Suprapubic skin (tissue), 4 donors: ENCODE results near the gene CACNA2D4. TPM values are rescaled to one million over a fixed set of nuclear protein-coding genes. Genes with fewer than 3 reads are reported as not detected.
A peak's percentile ranks its signal among the peaks of the same experiment; 100 is the strongest.

Experiments used
- DNase-seq, 2 donors: peaks; one replicate each; pipeline ENCODE4 v3.0.0-alpha.2; 2019; ENCODE audit warnings: low spot score in 2 of 2
- H3K27ac ChIP-seq: fragments of 200-600 bp; sonication (generic); one replicate; pipeline ENCODE4 v1.5.1; 2019
- H3K27me3 ChIP-seq: fragments of 200-600 bp; sonication (generic); one replicate; pipeline ENCODE4 v1.5.1; 2019
- H3K36me3 ChIP-seq: fragments of 200-600 bp; sonication (generic); one replicate; pipeline ENCODE4 v1.5.1; 2019
- H3K4me1 ChIP-seq: fragments of 200-600 bp; sonication (generic); one replicate; pipeline ENCODE4 v1.5.1; 2019
- H3K4me3 ChIP-seq: fragments of 200-600 bp; sonication (generic); one replicate; pipeline ENCODE4 v1.5.1; 2019; ENCODE audit warnings: mild to moderate bottlenecking
- H3K9me3 ChIP-seq: fragments of 200-600 bp; sonication (generic); one replicate; pipeline ENCODE4 v1.5.1; 2019
- EP300 ChIP-seq: sonication (generic); formaldehyde crosslinking; IDR thresholded peaks from one replicate; pipeline ENCODE4 v1.6.1; 2017; ENCODE audit warnings: antibody characterized with exemption
- POLR2A ChIP-seq, 2 donors: fragments of 450-650 bp; IDR thresholded peaks; one replicate each; pipeline ENCODE4 v1.6.1; 2017; ENCODE audit warnings: antibody characterized with exemption in 2 of 2, mild to moderate bottlenecking in 2 of 2, moderate library complexity in 2 of 2
- POLR2AphosphoS5 ChIP-seq, 3 donors: sonication (generic); formaldehyde crosslinking; IDR thresholded peaks; one replicate each; pipeline ENCODE4 v1.6.1; 2017; ENCODE audit warnings: antibody characterized with exemption in 3 of 3
- WGBS: methylation state at CpG from one replicate; pipeline ENCODE4 v1.1.5; 2018; 5-methylcytosine and 5-hydroxymethylcytosine counted together
- total RNA-seq, 4 donors: library from RNA; depleted of rRNA; stranded (reverse); fragments of >200 nt; gene quantifications; one replicate each; pipeline ENCODE4 v1.1.0, GENCODE V29; 2016
- TF ChIP-seq, protein P1 (sequence below), 2 donors: fragments of 200-600 bp in 1 of 2; fragments of 450-650 bp in 1 of 2; sonication (generic) in 1 of 2; IDR thresholded peaks; one replicate each; pipeline ENCODE4 v1.5.1; 2016 to 2019; ENCODE audit warnings: antibody characterized with exemption in 2 of 2, mild to moderate bottlenecking in 1 of 2, moderate library complexity in 1 of 2

Gene CACNA2D4, protein sequence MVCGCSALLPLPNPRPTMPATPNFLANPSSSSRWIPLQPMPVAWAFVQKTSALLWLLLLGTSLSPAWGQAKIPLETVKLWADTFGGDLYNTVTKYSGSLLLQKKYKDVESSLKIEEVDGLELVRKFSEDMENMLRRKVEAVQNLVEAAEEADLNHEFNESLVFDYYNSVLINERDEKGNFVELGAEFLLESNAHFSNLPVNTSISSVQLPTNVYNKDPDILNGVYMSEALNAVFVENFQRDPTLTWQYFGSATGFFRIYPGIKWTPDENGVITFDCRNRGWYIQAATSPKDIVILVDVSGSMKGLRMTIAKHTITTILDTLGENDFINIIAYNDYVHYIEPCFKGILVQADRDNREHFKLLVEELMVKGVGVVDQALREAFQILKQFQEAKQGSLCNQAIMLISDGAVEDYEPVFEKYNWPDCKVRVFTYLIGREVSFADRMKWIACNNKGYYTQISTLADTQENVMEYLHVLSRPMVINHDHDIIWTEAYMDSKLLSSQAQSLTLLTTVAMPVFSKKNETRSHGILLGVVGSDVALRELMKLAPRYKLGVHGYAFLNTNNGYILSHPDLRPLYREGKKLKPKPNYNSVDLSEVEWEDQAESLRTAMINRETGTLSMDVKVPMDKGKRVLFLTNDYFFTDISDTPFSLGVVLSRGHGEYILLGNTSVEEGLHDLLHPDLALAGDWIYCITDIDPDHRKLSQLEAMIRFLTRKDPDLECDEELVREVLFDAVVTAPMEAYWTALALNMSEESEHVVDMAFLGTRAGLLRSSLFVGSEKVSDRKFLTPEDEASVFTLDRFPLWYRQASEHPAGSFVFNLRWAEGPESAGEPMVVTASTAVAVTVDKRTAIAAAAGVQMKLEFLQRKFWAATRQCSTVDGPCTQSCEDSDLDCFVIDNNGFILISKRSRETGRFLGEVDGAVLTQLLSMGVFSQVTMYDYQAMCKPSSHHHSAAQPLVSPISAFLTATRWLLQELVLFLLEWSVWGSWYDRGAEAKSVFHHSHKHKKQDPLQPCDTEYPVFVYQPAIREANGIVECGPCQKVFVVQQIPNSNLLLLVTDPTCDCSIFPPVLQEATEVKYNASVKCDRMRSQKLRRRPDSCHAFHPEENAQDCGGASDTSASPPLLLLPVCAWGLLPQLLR
- 1 to 10 TPM in 2 of 4 donors, under 1 TPM in 2; 0.56 to 1.5 (median 0.97) TPM for total RNA-seq

DNA sequence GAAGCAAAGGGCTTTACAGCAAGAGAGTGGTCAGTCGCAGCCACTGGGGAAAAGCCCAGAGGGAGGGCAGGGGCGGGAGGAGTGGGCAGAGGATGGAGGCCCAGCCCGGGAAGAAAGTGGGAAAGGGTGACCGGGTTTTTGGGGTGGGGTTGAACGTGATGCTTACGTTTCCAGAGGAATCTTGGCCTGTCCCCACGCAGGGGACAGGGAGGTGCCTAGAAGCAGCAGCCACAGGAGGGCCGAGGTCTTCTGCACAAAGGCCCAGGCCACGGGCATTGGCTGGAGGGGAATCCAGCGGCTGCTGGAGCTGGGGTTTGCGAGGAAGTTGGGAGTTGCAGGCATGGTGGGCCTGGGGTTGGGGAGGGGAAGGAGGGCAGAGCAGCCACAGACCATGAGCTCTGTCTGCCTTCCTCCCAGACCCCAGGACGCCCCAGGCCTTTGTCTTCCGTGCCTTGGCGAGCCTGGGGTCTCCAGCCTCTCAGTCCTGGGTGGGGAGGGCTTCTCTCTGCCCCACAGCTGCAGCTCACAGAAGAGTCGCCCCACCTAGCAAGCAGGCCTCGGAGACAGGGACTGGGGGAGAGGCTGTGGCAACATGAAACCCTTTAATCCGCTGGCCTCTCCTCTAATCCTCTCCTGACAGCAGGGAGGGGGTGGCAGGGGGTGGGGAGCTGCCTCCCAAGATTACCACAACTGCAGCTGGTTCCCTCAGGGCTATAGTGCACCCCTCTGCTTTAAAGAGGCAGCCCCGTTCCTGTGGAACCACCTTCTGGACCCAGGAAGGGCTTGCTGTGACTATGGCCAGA, at the start of gene CACNA2D4:
CACNA2D4 (minus strand) TSS at position 572 of the 803 bp plus-strand sequence; CDS start at position 393, 179 bp downstream.
- 57% methylated on average over 15 of the region's 18 CpGs for WGBS
- Histone ChIP-seq H3K4me3 (peak within 1 kb of the TSS; percentile 36), H3K36me3 (no peaks in the 10 kb centered on the region), H3K27me3 (peaks cover 28% of the 10 kb centered on the region), H3K4me1 (no peaks in the 10 kb centered on the region), H3K27ac (peak within 1 kb of the TSS; percentile 74), H3K9me3 (no peaks in the 10 kb centered on the region)
- DNase-seq, result peak in 1 of 2 donors; percentile 65
- TF ChIP-seq, protein P1, sequence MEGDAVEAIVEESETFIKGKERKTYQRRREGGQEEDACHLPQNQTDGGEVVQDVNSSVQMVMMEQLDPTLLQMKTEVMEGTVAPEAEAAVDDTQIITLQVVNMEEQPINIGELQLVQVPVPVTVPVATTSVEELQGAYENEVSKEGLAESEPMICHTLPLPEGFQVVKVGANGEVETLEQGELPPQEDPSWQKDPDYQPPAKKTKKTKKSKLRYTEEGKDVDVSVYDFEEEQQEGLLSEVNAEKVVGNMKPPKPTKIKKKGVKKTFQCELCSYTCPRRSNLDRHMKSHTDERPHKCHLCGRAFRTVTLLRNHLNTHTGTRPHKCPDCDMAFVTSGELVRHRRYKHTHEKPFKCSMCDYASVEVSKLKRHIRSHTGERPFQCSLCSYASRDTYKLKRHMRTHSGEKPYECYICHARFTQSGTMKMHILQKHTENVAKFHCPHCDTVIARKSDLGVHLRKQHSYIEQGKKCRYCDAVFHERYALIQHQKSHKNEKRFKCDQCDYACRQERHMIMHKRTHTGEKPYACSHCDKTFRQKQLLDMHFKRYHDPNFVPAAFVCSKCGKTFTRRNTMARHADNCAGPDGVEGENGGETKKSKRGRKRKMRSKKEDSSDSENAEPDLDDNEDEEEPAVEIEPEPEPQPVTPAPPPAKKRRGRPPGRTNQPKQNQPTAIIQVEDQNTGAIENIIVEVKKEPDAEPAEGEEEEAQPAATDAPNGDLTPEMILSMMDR (IDR thresholded peaks at IDR 0.05), result no peak
- TF ChIP-seq POLR2AphosphoS5 (IDR thresholded peaks at IDR 0.05), result no peak
- TF ChIP-seq POLR2A (IDR thresholded peaks at IDR 0.05), result no peak
- TF ChIP-seq EP300, result no peak

DNA sequence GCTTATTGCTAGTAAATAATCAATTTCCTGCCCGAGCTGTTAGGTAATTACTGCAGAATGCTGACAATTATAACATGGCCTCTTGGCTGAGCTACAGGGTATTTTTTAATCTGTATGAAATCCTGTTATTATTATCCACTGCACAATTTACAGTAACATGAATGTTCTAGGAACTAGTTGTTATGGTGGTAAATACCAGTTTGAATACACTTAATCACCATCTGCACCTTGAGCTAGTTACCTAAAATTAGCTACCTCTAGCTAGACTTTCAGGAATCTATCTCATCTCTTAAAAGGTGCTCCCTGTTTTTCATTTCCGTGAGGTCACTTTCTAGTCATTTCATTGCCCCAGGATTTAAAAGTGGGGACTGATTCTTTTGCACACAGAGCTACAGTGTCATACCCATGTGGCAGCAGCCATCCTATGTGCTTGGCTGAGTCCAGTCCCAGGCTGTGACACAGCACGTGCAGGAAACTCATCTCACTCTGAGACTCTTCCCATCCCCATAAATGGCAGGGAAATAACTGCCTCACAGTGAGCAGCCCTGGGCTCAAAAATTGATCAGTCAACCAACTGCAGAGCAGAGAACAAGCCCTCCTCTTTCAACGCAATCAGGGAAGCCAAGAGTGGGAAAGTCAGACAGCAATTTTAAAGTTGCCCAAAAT, 48.2 kb upstream of the CACNA2D4 start:
- Histone ChIP-seq H3K27ac (no peak overlapping the region), H3K4me1 (no peaks in the 10 kb centered on the region), H3K36me3 (peaks cover 27% of the 10 kb centered on the region), H3K9me3 (no peaks in the 10 kb centered on the region), H3K4me3 (no peak overlapping the region), H3K27me3 (no peaks in the 10 kb centered on the region)
- WGBS, result 92% methylated on average over 4 of the region's 4 CpGs
- no peak for TF ChIP-seq POLR2AphosphoS5 (IDR thresholded peaks at IDR 0.05)
- TF ChIP-seq EP300, result no peak
- DNase-seq, result no peak

DNA sequence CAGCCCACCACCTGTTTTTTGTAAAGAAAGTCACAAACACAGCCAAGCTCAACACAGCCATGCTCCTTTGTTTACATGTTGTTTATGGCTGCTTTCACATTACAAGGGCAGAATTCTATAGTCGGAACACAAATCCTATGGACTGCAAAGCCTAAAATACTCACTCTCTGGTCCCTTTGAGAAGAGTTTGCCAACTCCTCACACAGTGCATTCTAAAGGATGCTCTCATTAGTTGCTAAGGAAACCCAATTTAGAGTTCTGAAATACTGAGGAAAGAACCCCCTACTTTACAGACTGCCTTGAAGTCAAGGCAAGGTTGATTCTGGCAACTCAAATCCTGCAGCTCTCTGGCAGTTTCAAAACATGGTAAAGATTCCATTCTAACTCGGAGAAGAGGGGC, 47.5 kb upstream of the CACNA2D4 start:
- H3K4me1 ChIP-seq, result no peaks in the 10 kb centered on the region
- no peaks in the 10 kb centered on the region for H3K9me3 ChIP-seq
- H3K36me3 ChIP-seq, result peaks cover 34% of the 10 kb centered on the region
- TF ChIP-seq EP300 (no peak), POLR2A (IDR thresholded peaks at IDR 0.05) (no peak), POLR2AphosphoS5 (IDR thresholded peaks at IDR 0.05) (no peak)
- TF ChIP-seq, protein P1 (IDR thresholded peaks at IDR 0.05), result no peak
- H3K4me3 ChIP-seq, result no peak overlapping the region
- DNase-seq, result no peak
- no peak overlapping the region for H3K27ac ChIP-seq
- no peaks in the 10 kb centered on the region for H3K27me3 ChIP-seq
- WGBS, result 89% methylated on average over 2 of the region's 2 CpGs

DNA sequence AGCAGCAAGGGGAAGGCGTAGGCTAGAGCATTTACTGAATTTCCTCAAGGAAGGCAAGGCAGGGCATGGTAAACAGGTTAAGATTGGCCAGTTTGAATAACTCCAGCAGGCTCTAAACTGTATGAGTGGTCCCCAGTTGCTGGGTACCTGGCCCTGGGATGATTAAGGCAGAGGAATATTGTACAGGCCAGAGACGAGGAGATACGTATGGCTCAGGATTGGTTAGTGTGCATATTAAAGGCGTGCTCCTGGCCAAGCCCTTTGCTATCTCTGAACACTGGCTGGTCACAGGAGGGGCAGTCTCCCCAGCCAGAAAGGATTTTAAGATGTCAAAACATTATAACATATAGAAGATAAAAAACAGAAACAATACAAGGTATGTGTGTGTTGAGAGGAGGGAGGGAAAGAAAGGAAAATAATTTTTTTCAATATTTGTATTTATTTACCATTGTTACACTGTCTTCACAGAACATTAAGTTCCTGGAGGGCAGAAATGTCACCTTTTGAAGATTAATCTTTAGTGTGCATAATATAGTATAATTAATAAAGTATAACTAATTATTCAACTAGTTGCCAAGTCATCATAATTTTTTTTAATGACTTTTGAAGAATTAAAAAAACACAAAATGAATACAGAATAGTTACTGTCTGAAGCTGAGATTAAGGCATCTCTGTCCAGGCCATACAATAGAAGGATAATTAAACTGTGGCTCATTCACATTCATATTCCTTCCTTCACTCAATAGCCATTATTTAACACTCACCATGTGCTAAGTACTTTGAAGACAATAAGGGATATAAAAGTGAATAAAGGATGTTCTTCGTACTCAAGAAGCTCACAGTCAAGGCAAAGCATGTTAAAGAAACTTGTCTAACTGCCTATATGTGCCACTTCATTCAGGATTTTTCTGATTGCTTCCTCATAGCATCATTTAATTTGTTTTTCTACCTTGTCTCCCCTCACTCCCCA, 43.9 kb upstream of the CACNA2D4 start:
- Histone ChIP-seq H3K27me3 (no peaks in the 10 kb centered on the region), H3K36me3 (peaks cover 41% of the 10 kb centered on the region), H3K9me3 (no peaks in the 10 kb centered on the region), H3K4me1 (no peaks in the 10 kb centered on the region), H3K4me3 (no peak overlapping the region), H3K27ac (no peak overlapping the region)
- 91% methylated on average over 5 of the region's 5 CpGs for WGBS
- DNase-seq, result no peak
- TF ChIP-seq POLR2AphosphoS5 (IDR thresholded peaks at IDR 0.05) (no peak), EP300 (no peak), POLR2A (IDR thresholded peaks at IDR 0.05) (no peak)
- TF ChIP-seq, protein P1 (IDR thresholded peaks at IDR 0.05), result no peak
